ENCODE results near the gene COL25A1.

The COL25A1 gene

DNA sequence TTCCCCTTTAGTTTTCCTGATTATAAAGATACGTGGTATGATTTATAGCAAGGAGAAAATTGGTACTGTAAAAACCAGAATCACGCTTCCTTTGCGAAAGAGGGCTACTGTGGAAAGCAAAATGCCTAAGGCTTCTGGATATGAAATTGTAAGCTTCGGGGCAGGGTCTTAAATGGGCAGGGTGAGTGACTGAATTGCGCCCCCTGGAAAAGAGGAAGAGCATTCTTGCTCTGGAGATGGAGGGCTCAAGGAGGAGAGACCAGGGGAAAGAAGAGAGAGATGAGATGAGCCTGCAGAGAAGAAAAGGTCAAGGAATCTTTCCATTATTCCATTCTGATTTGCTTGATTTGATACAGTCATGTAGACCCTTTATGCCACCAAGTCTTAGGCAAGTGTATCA lies 526.5 kb downstream of the COL25A1 start:
- no peak for TF ChIP-seq ZFX (IDR thresholded peaks at IDR 0.05)
- TF ChIP-seq, protein P1, sequence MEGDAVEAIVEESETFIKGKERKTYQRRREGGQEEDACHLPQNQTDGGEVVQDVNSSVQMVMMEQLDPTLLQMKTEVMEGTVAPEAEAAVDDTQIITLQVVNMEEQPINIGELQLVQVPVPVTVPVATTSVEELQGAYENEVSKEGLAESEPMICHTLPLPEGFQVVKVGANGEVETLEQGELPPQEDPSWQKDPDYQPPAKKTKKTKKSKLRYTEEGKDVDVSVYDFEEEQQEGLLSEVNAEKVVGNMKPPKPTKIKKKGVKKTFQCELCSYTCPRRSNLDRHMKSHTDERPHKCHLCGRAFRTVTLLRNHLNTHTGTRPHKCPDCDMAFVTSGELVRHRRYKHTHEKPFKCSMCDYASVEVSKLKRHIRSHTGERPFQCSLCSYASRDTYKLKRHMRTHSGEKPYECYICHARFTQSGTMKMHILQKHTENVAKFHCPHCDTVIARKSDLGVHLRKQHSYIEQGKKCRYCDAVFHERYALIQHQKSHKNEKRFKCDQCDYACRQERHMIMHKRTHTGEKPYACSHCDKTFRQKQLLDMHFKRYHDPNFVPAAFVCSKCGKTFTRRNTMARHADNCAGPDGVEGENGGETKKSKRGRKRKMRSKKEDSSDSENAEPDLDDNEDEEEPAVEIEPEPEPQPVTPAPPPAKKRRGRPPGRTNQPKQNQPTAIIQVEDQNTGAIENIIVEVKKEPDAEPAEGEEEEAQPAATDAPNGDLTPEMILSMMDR (conservative IDR thresholded peaks at IDR 0.05), result no peak
- H3K27ac ChIP-seq, result no peak overlapping the region

DNA sequence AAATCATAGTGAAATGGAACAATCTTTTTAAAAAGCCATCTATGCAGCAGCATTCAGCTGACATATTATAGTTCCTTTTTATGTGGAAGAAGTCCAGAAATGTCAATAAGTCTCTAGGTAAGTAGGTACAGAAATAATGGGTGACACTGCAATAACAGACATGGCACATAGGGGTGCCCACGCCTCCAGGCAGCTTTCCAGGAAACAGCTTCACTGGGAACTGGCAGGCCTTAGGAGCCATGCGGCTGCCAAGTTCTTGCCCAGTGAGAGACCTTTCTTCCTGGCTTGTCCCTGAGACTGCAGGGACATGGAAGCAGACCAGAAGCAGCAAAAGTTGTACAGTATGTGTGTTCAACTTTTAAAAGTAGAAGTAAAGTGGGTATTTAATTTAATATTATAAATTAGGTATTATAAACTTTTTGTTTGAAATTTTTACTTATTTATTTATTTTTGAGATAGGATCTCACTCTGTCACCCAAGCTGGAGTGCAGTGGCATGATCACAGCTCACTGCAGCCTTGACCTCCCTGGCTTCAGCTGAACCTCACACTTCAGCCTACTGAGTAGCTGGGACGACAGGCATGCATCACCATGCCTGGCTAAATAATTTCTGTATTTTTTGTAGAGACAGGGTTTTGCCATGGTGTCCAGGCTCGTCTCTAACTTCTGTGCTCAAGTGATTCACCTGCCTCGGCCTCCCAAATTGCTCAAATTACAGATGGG lies 527.5 kb downstream of the COL25A1 start:
- TF ChIP-seq ZFX (IDR thresholded peaks at IDR 0.05), result no peak
- TF ChIP-seq, protein P1 (conservative IDR thresholded peaks at IDR 0.05), result peak; percentile 26
- H3K27ac ChIP-seq, result no peak overlapping the region

DNA sequence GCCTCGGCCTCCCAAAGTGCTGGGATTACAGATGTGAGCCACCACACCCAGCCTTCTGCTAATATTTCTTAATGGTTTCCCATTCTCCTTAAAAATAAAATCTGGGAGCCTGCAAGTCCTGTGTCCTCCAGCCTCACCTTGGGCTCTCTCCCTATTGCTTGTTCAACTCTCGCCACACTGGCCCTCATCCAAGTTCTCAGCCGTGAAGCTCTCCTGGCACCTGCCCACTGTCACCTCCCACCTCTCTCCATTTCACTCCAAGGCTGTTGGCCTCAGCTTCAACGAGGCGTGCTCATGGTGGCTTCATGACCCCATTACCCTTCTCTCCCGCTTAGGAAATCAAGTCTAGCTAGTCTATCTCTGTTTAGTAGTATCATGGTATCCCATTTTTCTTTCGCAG lies 530.1 kb downstream of the COL25A1 start:
- no peak overlapping the region for H3K27ac ChIP-seq
- TF ChIP-seq ZFX (IDR thresholded peaks at IDR 0.05), result no peak
- TF ChIP-seq, protein P1 (conservative IDR thresholded peaks at IDR 0.05), result no peak

DNA sequence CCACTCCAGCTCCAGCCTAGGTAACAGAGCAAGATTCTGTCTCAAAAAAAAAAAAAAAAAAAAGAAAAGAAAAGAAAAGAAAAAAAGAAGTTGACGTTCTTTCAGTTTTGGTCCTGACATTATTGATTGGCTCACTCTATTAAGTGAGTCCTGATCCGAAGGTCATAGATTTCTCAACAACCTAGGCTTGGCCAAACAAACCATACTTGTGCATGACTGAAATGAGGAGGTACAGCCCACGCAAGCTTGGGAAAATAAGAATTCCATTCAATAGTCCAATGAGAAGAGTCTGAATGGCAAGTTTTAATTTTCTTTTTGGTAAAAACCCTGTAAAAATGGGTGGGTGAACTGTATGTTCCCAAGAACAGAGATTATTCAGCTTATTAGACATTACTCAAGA lies 536.4 kb downstream of the COL25A1 start:
- no peak overlapping the region for H3K27ac ChIP-seq

DNA sequence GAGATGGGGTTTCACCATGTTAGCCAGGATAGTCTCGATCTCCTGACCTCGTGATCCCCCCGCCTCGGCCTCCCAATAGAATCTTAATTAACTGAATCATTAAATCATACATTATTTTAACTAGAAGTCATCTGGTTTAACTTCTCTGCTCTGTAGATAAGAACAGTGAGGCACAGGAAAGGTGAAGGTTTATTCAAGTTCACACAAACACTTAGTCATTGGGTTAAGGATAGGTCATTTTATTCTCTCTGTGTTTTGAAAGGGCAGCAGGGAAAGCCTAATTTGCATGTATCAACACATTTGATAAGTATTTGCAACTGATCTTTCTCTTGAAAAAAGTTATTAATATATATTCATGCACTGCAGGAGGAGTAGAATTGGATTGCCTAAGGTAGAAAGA lies 538.5 kb downstream of the COL25A1 start:
- TF ChIP-seq ZFX (IDR thresholded peaks at IDR 0.05), result no peak
- TF ChIP-seq, protein P1 (conservative IDR thresholded peaks at IDR 0.05), result no peak
- H3K27ac ChIP-seq, result no peak overlapping the region

More for the DNA sequence above, 536.4 kb downstream of the COL25A1 start:
- TF ChIP-seq ZFX (IDR thresholded peaks at IDR 0.05), result no peak
- TF ChIP-seq, protein P1 (conservative IDR thresholded peaks at IDR 0.05), result no peak

DNA sequence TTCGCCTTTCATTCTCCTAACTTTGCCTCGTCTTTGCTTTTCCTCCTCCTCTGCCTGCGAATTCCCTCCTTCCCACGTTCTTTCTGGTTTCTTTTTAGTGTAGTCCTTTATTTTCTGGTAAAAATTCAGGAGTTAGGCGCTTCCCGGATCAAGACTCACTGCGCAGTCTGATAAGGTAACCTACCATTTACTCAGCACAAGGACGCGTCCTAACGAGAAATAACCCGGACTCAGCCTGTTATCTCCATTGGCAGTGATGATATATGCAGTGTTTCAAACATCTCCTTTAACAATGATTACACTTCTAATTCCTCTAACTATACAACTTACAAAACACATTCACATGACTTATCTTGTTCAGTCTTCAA lies 539.2 kb downstream of the COL25A1 start:
- no peak for TF ChIP-seq ZFX (IDR thresholded peaks at IDR 0.05)
- TF ChIP-seq, protein P1 (conservative IDR thresholded peaks at IDR 0.05), result no peak

DNA sequence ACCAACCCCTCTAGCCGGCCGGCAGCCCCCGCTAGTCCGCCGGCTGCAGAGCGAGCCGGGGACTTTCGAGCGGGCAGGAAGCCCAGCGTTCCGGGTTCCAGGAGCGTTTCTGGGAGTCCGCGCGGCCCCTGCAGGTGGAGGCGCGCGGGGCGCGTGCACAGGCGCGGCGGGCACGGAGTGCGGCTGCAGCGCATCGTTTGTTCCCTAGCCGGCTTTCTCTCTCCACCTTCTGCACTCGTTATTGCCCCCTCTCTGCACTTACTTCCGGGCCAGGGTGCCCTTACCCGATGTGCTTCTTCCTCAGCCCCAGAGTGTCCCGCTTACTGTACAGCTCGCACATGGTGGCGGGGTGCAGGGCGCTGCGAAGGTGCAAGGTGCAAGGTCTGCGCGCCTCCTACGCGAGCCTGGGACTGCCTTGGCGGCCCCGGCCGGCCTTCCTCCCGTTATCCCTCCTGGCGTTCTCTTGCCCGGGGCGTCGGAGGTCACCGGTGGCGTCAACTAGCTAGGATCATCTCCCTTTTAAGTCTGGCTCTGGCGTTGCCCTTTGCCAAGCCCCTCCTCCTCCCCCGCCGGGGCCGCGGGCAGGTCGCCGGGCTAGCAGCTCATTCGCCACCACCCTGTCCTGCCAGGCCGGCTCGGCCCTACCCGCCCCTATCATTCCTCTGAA lies 539.8 kb downstream of the COL25A1 start, which contains the start of gene ETNPPL:
Gene ETNPPL (minus strand): TSS at position 495 of the 667 bp plus-strand sequence. CDS start 155 bp downstream, at position 340.
- no peak within 1 kb of the TSS for H3K27ac ChIP-seq
- TF ChIP-seq, protein P1 (conservative IDR thresholded peaks at IDR 0.05), result no peak; the same call in 1 of the 2 replicates
- no peak for TF ChIP-seq ZFX (IDR thresholded peaks at IDR 0.05)

More for the DNA sequence above, 539.2 kb downstream of the COL25A1 start:
- H3K27ac ChIP-seq, result no peak overlapping the region
